IPS-20b (cell line): ENCODE results near the gene LSMEM2.

Experiments
- H3K27ac ChIP-seq: one replicate; pipeline ENCODE4 v1.5.1; 2013; ENCODE audit warnings: low read length
- H3K27me3 ChIP-seq: 2 replicates; pipeline ENCODE4 v1.6.1; 2013; ENCODE audit warnings: mild to moderate bottlenecking, low read length, inconsistent platforms; ENCODE audit not compliant: insufficient read depth
- H3K36me3 ChIP-seq: 2 replicates; pipeline ENCODE4 v1.6.1; 2013; ENCODE audit warnings: low read depth, mild to moderate bottlenecking, inconsistent platforms, low read length, moderate library complexity; ENCODE audit not compliant: insufficient read depth
- H3K4me1 ChIP-seq: 2 replicates; pipeline ENCODE4 v1.6.1; 2013; ENCODE audit warnings: mild to moderate bottlenecking, control low read depth, inconsistent platforms, low read length, moderate library complexity; ENCODE audit not compliant: insufficient read depth
- H3K4me3 ChIP-seq: 2 replicates; pipeline ENCODE4 v1.5.1; 2013; ENCODE audit warnings: mild to moderate bottlenecking, low read length, inconsistent platforms
- H3K9ac ChIP-seq: 2 replicates; pipeline ENCODE4 v1.6.1; 2013; ENCODE audit warnings: low read depth, mild to moderate bottlenecking, inconsistent platforms, low read length, moderate library complexity
- H3K9me3 ChIP-seq: 2 replicates; pipeline ENCODE4 v1.6.1; 2013; ENCODE audit warnings: mild to moderate bottlenecking, low read depth, low read length, inconsistent platforms; ENCODE audit not compliant: insufficient read depth

The LSMEM2 gene

GRCh38 chr3:50278880-50279224 is at the start of gene LSMEM2:
Gene LSMEM2 (plus strand): TSS chr3:50279087. CDS start chr3:50279114, 27 bp downstream.
- Histone ChIP-seq H3K36me3 (no peaks in the 10 kb centered on the region), H3K27me3 (peaks cover 42% of the 10 kb centered on the region), H3K9ac (no peak within 1 kb of the TSS)

GRCh38 chr3:50229490-50229889 is 49.4 kb upstream of the LSMEM2 start:
- H3K4me3 ChIP-seq = no peak overlapping the region
- no peak overlapping the region for H3K27ac ChIP-seq
- H3K4me1 ChIP-seq = peaks cover 8% of the 10 kb centered on the region
- H3K27me3 ChIP-seq = peaks cover 10% of the 10 kb centered on the region
- H3K9me3 ChIP-seq = no peaks in the 10 kb centered on the region
- H3K9ac ChIP-seq = no peak overlapping the region
- H3K36me3 ChIP-seq = no peaks in the 10 kb centered on the region

More at GRCh38 chr3:50278880-50279224, at the start of gene LSMEM2:
- no peaks in the 10 kb centered on the region for H3K9me3 ChIP-seq
- H3K4me1 ChIP-seq = no peaks in the 10 kb centered on the region
- H3K27ac ChIP-seq = no peak within 1 kb of the TSS
- H3K4me3 ChIP-seq = no peak within 1 kb of the TSS

GRCh38 chr3:50230104-50230793 is 48.6 kb upstream of the LSMEM2 start:
- Histone ChIP-seq H3K9ac (no peak overlapping the region), H3K4me1 (peaks cover 8% of the 10 kb centered on the region), H3K27me3 (peaks cover 10% of the 10 kb centered on the region), H3K4me3 (no peak overlapping the region), H3K9me3 (no peaks in the 10 kb centered on the region), H3K27ac (no peak overlapping the region), H3K36me3 (no peaks in the 10 kb centered on the region)

GRCh38 chr3:50230794-50231125 is 48.1 kb upstream of the LSMEM2 start:
- H3K4me1 ChIP-seq = peaks cover 8% of the 10 kb centered on the region
- H3K4me3 ChIP-seq = no peak overlapping the region
- no peak overlapping the region for H3K27ac ChIP-seq
- no peaks in the 10 kb centered on the region for H3K9me3 ChIP-seq
- peaks cover 10% of the 10 kb centered on the region for H3K27me3 ChIP-seq
- H3K36me3 ChIP-seq = no peaks in the 10 kb centered on the region
- no peak overlapping the region for H3K9ac ChIP-seq

- Histone ChIP-seq H3K9ac (no peak overlapping the region), H3K27ac (no peak overlapping the region), H3K9me3 (no peaks in the 10 kb centered on the region), H3K4me1 (peaks cover 8% of the 10 kb centered on the region), H3K4me3 (no peak overlapping the region), H3K27me3 (peaks cover 6% of the 10 kb centered on the region), H3K36me3 (no peaks in the 10 kb centered on the region)
Measured at GRCh38 chr3:50231581-50231980, 47.3 kb upstream of the LSMEM2 start.

GRCh38 chr3:50232303-50232702 is 46.6 kb upstream of the LSMEM2 start:
- no peaks in the 10 kb centered on the region for H3K27me3 ChIP-seq
- peaks cover 8% of the 10 kb centered on the region for H3K4me1 ChIP-seq
- H3K9me3 ChIP-seq = no peaks in the 10 kb centered on the region
- no peak overlapping the region for H3K4me3 ChIP-seq
- no peak overlapping the region for H3K9ac ChIP-seq
- H3K27ac ChIP-seq = no peak overlapping the region
- no peaks in the 10 kb centered on the region for H3K36me3 ChIP-seq

- Histone ChIP-seq H3K4me3 (no peak overlapping the region), H3K27me3 (no peaks in the 10 kb centered on the region), H3K9ac (no peak overlapping the region), H3K36me3 (no peaks in the 10 kb centered on the region), H3K9me3 (no peaks in the 10 kb centered on the region), H3K4me1 (peaks cover 11% of the 10 kb centered on the region), H3K27ac (no peak overlapping the region)
Measured at GRCh38 chr3:50233176-50233575, 45.7 kb upstream of the LSMEM2 start.

GRCh38 chr3:50235716-50236483 is 43.0 kb upstream of the LSMEM2 start, which contains the start of gene GNAI2:
Gene GNAI2 (plus strand): TSS chr3:50236204. CDS start chr3:50236336, 132 bp downstream.
- Histone ChIP-seq H3K36me3 (peaks cover 5% of the 10 kb centered on the region; the same call in 1 of the 2 replicates), H3K9ac (peak within 1 kb of the TSS; percentile 83), H3K4me3 (peak within 1 kb of the TSS; percentile 82), H3K4me1 (peaks cover 26% of the 10 kb centered on the region; the same call in 1 of the 2 replicates), H3K27ac (peak within 1 kb of the TSS; percentile 42), H3K27me3 (no peaks in the 10 kb centered on the region), H3K9me3 (no peaks in the 10 kb centered on the region)

GRCh38 chr3:50236484-50237132 is 42.3 kb upstream of the LSMEM2 start:
- H3K9ac ChIP-seq = peak overlapping the region; percentile 83
- peak overlapping the region; percentile 42 for H3K27ac ChIP-seq
- peak overlapping the region; percentile 82 for H3K4me3 ChIP-seq
- H3K4me1 ChIP-seq = peaks cover 31% of the 10 kb centered on the region
- H3K27me3 ChIP-seq = no peaks in the 10 kb centered on the region
- H3K9me3 ChIP-seq = no peaks in the 10 kb centered on the region
- H3K36me3 ChIP-seq = peaks cover 5% of the 10 kb centered on the region; the same call in 1 of the 2 replicates

GRCh38 chr3:50237133-50237651 is 41.7 kb upstream of the LSMEM2 start:
- H3K9ac ChIP-seq = peak overlapping the region; percentile 83

GRCh38 chr3:50237754-50238548 is 40.9 kb upstream of the LSMEM2 start:
- Histone ChIP-seq H3K9ac (peak overlapping the region; percentile 83; the same call in 1 of the 2 replicates), H3K36me3 (peaks cover 5% of the 10 kb centered on the region; the same call in 1 of the 2 replicates), H3K4me3 (peak overlapping the region; percentile 82), H3K27me3 (no peaks in the 10 kb centered on the region), H3K27ac (peak overlapping the region; percentile 42), H3K4me1 (peaks cover 43% of the 10 kb centered on the region), H3K9me3 (no peaks in the 10 kb centered on the region)

More at GRCh38 chr3:50237133-50237651, 41.7 kb upstream of the LSMEM2 start:
- Histone ChIP-seq H3K4me1 (peaks cover 37% of the 10 kb centered on the region), H3K36me3 (peaks cover 5% of the 10 kb centered on the region; the same call in 1 of the 2 replicates), H3K4me3 (peak overlapping the region; percentile 82), H3K9me3 (no peaks in the 10 kb centered on the region), H3K27me3 (no peaks in the 10 kb centered on the region), H3K27ac (peak overlapping the region; percentile 42)
